ENCODE results near the gene TPCN2.

The TPCN2 gene

DNA sequence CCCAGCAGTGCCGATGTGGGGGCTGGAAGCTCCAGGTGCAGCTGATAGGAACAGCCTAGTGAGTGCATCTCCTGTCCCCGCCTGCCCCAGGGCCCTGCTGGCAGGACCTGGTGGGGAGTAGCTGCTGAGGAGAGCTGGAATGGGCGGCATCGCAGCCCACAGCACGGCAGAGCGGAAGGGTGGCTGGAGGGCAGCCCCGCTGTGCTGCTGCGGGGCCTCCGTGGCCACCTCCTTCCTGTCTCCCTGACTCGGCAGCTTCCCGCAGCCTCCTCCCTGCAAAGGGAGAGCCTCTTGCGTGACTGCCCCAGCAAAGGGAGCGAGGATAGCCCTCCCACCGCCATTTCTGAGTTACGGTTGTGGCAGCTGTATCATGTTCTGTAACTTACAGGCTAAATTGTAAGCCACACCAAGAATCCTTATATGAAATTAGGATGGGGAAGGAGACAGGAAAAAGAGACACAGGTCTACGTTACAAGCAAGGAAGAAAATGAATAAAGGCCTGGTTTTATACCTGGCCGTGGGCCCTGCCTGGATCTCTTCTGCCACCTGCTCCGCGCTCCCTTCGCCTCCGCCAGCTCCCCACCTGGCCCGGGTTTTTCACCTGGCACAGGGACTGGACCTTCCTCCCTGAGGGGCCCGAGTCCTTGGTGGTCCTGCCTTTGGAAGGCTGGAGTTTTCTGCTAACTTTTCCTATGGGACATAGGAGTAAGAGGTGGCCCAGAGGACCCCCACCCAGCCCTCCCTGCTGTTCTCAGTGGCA, 10.0 kb downstream of the TPCN2 start:
- no peak for FAIRE-seq

DNA sequence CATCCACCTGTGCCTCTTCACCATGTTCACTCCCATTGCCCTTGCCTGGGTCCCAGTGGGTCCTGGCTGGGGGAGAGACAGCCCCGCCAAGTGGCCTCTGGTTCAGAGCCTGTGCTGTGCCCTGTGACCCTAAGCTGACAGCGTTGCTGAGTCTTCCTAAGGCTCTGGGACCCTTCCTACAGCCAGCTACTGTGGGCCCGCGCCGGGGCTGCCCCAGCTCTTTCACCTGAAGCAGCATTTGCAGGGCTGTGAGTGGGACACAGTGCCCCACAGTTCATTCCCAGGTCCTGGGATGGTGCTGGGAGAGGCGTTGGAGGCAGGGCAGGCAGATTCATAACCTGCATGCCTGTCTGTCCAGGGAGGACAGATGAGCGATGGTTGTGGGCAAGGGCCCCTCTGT, 10.7 kb downstream of the TPCN2 start:
- FAIRE-seq, result no peak

DNA sequence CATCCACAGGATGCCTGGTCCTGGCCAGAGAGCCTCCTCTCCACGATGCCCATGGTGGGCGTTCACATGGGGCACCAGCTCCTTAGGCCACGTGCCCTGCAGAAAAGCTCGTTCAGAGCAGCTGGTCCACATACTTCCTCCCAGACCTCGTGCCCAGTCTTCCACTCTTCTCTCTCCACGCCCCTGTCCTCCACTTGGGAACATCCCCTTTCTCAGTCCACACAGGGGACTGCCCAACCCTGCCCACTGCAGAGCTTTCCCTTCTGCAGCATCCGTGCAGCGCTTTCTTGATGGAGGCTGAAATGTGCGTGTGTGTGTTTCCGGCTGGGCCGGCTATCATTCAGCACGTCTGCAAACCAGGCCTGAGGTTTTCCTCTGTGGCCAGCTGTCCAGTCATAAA, 11.3 kb downstream of the TPCN2 start:
- no peak for FAIRE-seq

DNA sequence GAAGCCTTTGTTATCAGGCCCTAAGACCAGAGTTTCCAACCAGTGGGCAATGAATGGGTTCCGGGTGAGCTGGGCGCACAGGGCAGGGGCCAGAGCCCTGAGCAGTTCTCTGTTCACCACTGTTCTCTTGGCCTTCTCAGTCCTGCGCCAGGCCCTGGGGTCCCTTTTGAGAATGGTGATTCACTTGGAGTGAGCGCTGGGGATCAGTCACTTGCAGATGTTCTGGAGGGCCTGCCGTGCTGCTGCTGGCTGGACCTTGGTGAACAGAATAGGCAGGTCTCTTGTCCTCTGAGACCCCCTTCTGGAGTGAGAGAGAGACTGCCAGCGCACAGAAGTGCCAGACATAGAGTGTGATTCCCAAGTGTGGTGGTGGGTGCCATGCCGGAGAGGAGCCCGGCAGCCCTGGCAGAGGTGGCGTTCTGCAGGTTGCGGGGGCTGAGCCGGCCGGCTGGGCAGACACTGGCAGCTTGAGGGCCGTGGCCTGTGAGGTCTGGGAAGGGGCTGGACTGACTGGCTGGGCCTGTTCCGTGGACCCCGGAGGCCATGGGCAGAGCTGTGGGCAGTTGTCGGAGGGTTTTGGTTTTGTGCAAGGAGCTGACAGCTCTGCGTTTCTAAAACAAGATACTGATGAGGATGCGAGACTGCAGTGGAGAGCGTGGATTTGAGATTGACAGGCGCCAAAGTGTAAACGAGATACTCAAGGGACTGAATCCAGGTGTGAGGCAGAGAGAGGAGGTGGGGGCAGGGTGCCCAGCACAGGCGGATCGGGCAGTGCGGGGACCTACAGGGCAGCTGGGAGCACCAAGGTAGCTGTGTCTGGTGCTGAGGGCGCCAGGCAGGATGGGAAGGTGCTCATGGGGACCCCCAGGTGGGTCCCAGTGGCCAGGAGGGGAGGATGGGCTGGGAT, 12.3 kb downstream of the TPCN2 start:
- FAIRE-seq, result no peak

DNA sequence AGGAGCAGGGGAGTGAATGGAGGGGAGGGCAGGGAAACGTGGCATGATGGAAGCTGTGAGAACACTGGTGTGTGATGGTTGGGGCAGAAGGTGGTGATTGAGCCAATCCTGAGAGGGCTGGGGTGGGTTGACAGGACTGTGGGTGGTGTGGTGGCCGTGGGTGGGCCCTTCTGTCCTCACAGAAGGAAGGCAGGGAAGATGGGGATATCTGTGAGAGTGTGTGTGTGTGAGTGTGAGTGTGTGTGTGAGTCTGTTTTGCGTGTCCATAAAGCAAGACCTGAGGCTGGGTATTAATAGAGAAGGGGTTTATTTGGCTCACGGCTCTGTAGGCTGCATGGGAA, 13.0 kb downstream of the TPCN2 start:
- FAIRE-seq, result no peak

DNA sequence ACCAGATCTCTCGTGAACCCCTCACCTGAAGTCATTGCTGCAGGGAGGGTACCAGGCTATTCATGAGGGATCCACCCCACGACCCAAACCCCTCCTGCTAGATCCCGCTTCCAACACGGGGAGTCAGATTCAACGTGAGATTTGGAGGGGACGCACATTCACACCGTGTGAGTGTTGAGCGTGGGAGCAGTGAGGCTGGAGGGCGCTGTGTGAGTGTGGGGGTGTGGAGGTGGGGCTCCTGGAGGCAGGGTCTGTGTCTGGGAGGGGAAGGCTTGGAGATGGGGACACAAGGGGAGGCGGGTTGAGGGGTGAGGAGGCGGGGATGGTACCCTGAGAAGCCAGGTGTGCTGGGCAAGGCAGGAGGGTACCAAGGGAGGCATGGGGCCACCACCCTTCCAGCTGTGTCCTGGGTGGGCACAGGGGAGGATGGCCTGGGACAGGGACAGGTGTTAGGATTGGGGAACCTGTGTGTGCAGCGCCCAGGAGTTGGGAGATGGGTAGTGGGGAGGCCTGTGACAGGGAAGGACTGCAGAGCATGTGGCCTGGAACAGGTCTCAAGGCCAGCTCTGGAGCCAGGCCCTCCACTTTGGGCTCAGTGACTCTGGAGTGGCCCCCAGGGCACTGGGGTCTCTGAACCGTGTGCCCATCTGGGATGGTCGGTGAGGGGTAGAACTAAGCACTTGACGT, 13.6 kb downstream of the TPCN2 start:
- FAIRE-seq, result no peak

DNA sequence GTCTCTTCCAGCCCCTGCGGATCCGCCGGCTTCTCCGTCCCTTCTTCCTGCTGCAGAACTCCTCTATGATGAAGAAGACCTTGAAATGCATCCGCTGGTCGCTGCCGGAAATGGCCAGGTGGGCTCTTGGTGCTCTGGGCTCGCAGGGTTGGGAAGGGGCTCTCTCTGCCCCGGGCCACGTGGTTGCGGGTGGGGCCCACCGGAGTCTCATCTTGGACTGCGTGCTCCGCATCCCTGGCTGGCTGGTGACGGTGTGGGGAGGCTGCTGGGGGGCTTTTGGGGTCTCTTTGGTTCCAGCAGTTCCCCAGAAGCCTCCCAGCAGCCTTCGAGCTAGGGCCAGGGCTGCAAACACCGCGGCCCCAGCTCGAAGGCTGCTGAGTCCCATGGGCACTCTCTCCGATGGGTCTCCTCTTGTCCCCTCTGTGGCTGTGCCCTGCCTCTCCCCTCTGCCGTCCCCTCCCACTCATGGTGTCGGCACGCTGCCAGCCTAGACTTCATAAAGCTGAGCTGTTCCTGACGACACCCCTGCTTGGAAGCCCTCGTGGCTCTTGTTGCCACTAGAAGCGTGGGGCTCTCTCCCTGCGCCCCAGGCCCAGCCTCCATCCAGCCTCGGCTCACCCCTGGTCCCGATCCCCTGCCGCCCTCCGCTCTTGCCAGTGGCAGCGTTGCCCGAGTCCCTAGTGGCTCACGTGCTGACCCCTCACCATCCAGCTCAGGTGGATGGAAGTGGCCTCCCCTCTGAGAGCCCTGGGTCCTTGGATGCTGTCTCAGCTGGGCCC, 14.3 kb downstream of the TPCN2 start:
- no peak for FAIRE-seq

DNA sequence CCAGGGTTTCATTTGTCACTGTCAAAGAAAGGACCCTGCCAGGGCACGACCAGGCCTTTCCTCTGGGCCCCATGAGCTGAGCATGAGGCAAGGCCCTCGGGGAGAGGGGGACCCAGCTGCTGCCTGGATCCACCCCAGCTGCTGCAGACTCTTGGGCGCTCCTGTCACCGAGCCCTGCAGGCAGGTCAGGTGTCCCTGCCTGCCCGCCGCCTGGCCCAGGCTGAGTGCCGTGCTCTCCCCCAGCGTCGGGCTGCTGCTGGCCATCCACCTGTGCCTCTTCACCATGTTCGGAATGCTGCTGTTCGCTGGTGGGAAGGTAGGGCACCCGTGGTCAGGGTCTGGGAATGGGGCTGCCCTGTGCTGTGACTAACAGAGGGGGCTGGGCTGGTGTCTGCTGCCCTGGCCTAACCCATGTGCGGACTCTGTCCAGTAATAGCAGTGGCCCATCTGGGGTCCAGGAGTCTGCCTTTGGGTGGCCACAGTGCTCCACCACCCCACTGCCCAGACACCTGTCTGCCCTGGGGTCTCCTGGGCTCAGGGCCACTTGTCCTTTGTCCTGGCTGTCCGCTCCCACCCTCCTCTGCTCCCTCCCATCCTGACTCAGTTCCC, 15.0 kb downstream of the TPCN2 start:
- no peak for FAIRE-seq

DNA sequence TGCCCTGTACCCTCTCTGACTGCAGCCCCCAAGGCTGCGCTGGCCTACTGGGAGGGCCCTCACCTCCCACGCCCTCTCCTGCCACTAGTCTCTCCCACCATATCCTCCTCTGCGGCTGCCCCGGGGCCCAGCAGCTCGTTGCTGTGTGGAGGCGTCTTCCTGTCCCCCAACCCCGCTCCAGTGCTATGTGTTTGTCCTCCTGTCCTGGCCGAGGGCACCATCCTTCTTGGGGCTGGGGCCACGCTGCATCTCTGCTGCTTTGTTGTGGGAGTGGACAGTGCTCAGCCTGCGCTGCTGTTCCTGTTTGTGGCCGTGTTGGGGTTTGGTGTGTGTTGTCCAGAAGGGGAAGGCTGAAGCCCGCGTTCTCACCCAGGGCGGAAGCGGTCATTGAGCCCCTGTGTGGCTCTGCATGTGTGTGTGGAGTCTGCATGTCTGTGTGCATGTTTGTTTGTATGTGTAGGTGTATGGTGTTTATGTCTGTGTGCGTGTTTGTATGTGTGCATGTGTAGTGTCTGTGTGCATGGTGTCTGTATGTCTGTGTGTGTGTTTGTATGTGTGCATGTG, 15.7 kb downstream of the TPCN2 start:
- FAIRE-seq, result no peak

DNA sequence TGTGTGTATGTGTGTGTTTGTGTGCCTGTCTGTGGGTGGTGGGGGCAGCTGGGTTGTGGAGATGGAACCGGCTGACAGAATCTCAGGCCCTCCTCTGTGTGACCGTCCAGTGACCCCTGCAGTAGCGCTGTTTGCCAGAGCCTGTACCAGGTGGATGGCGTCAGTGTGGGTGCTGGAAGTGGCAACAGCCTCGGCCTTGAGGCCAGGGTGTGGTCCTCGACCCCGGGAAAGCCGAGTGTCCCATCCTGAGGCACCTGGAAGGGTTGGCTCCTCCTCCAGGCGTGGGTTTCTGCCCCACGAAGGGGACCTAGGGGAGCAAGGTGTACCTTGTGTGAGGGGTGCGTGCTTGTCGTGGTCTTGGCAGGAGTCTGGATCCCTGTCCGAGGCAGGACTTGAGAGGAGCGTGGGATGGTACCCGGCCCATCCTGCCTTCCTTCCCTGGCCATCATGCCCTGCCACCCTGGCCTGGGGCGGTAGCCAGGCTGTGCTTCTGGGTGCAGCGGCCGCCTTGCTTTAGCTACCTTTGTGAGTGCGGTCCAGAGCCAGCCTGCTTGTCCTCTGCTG, 16.5 kb downstream of the TPCN2 start:
- FAIRE-seq, result no peak

DNA sequence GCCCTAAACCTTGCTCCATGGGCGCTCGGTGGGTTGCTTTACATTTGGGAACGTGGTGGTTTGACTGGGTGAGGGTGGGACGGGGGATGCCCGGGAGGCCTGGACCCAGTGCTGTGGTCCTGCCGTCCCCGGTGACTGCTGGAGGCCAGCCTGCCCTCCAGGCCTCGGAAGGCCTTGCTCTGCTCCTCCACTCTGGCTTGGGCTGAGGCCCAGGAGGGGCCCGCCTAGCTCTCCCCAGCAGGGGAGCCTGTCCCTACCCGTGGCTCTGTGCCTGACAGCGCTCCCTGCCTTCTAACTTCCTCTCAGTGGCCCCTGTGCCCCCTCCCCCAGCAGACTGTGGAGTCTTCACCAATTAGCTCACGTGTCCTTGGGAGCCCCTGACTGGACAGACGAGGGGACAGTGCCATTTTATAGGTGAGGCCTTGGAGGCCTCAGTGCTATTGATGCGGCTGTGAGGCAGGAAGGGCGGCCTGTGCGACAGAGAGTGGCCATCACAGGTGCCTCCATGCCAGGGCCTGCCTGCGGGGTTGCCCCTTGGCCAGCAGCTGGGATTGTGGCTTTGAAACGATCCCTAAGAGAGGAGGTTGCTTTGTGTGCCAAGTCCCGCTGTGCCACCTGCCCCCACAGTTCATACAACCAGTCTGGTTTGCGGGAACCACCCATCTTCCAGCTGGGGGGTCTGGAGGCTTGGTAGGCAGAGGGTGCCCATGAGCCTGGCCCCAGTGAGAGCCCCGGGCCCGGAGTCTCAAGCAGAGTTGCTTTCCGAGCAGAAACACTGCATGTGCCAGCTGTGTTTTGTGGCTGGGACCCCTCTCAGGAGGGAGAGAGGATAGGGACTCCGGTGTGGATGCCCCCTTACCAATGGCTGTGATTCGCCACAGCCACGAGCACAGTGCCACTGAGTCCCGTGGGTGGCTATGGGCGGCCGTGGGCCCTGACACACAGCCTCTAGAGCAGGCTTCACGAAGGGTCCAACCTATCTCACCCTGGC, 17.7 kb downstream of the TPCN2 start:
- no peak for FAIRE-seq

DNA sequence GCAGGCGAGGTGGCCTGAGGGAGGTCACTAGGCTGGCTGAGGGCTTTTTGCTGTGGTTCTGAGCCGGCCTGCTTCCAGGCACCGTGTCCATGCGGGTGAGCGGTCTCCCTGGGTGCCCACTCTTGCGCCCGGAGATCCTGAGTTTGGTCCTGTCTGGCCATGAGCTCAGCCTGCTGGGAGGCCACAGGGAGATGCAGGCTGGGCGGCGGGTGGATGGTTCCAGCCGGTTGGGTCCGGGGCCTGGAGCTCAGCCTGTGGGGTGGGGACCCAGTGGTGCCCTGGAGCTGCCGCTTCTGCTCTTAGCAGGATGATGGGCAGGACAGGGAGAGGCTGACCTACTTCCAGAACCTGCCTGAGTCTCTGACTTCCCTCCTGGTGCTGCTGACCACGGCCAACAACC, 18.5 kb downstream of the TPCN2 start:
- no peak for FAIRE-seq

DNA sequence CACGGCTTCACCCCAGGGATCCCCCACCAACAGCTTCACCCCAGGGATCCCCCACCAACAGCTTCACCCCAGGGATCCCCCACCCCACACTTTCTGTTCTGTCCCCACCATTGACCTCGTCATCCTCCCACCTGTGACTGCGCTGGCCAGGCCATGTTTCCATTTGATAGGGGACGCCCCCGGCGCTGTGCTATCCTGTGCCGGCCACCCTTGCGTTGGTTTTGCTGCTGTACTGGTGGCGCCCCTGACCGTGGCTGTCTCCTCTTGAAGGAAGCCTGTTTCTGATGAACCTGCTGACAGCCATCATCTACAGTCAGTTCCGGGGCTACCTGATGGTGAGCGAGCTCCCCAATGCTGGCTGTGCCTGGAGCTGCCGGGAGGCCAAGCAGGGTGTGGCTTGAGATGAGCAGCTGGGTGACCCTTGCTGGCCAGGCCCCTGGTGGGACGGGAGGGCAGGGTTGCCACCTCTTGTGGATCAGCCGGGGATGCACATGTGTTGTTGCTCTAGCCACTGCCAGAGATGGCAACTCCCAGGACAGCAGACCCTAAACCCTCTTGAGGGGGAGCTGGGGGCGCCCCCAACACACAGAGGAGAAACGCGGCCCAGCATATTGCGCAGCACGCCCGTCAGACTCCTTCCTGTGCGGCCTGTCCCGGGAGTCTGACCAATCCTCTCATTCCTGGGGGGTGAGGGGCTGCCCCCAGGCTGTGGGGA, 22.5 kb downstream of the TPCN2 start:
- FAIRE-seq, result no peak

DNA sequence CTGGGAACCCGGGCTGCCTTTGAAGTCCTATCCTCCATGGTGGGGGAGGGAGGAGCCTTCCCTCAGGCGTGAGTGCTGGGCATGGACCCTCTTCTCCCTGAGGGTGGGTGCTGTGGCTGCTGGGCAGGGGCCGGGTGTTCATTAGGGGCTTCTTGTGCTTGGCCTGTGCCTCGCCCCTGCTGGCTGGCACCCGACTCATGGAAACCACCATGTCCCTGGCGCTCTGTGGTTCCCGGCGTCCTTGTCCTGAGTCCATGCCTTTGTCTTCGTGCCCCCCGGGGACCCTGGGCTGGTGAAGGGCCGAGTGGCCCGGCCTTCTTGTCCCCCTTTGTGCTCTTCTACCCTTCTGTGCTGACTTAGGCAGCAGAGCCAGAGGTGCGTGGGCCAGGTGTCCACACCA, 23.2 kb downstream of the TPCN2 start:
- FAIRE-seq, result no peak

DNA sequence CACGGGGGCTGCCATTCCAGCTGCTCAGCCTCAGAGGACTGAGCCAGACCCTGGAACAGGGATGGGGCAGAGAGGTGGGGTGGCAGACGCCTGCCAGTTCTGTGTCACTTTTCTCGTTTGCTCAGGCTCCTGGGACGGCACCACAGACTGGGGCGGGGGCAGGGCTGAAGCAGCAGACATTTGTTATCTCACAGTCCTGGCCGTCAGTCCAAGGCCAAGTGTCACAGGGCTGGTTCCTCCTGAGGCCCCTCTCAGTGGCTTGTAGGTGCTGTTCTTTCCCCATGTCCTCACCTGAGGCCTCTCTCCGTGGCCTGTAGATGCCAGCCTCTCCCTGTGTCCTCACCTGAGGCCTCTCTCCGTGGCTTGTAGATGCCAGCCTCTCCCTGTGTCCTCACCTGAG, 24.7 kb downstream of the TPCN2 start:
- FAIRE-seq, result no peak

DNA sequence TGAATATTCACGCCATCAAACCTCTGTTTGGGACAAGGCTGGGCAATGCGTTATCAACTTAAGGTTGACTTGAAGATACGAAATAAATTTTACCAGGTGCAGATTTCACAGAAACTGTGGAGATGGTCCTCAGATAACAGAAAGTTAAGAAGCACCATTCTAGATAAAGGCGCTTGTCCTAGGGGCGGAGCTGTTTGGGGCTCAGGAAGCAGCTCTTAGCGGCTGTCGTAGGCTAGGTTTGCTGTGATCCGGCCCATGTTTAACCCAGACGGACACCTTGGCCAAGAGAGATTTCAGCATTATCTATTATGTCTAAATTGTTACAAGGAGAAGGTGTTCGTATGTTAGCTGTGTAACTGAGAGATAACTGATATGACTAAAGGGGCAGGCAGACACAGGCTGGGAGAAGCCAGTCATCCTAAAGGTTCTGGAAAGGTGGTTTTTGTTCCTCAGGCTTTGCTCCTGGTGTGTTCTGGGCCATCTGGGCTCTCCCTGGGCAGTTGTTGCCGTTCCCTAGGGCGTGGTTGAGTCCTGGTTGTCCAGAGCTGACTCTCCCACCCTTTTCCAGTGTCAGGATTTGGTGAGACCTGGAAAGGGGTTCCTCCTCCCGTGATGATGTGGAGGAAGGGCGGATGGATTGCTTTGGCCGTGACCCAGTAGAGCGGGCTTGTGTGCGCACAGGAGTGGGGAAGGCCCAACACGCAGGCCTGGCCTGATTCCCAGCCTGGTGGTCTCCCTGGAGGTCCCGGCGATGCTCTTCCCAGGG, 25.8 kb downstream of the TPCN2 start:
- no peak for FAIRE-seq

DNA sequence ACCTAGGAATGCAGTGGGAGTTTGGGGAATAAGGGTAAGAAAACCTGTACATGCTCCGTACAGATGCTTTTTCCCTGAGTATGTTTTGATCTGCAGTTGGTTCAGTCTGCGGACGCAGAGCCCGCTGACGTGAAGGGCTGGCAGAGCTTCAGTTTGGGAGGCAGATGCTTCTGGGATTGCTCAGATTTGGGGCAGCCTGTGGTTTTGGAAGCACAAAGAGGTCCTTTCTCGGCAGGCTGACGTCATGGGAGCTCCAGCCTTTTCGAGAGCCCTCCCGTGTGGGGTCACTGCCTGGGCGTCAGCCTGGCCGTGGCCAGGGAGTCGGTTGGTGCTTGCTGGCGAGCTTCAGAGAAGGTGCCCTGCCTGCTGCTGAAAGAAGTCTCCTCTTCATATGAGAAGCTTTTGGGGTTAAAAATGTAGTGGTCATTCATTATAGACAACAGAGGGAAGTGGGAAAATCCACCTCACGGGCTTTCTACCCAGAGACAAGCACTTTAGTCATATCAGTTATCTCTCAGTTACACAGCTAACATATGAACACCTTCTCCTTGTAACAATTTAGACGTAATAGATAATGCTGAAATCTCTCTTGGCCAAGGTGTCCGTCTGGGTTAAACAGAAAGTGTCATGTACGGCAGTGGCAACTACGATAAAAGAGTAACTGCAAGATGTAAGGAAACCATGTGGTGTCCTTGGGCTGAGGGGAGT, 26.8 kb downstream of the TPCN2 start:
- no peak for FAIRE-seq

DNA sequence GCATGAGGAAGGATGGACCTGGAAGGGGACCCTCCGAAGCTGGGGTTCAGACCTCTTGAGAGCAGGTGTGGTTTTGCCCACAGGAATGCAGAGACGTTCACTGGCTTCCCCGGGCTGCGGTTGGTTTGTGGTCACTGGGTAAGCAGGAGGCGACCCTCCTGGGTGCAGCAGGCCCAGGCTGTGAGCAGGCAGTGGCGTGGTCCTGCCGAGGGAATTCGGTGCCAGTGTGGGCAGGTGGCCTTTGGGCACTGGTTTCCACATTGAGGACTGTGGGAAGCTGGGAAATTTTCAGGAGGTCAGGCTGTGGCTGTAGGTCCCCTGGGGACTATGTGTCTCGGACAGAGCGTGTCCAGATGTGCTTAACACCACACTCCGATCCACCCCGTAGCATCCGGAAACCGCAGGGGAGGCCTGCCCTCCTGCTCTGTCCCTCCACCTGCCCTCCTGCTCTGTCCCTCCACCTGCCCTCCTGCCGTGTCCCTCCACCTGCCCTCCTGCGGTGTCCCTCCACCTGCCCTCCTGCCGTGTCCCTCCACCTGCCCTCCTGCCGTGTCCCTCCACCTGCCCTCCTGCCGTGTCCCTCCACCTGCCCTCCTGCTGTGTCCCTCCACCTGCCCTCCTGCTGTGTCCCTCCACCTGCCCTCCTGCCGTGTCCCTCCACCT, 27.5 kb downstream of the TPCN2 start:
- FAIRE-seq, result no peak

Data from endometrium (tissue), 2 donors.